Measurements from ENCODE around the gene C22orf39.

- TF ChIP-seq, protein P1, sequence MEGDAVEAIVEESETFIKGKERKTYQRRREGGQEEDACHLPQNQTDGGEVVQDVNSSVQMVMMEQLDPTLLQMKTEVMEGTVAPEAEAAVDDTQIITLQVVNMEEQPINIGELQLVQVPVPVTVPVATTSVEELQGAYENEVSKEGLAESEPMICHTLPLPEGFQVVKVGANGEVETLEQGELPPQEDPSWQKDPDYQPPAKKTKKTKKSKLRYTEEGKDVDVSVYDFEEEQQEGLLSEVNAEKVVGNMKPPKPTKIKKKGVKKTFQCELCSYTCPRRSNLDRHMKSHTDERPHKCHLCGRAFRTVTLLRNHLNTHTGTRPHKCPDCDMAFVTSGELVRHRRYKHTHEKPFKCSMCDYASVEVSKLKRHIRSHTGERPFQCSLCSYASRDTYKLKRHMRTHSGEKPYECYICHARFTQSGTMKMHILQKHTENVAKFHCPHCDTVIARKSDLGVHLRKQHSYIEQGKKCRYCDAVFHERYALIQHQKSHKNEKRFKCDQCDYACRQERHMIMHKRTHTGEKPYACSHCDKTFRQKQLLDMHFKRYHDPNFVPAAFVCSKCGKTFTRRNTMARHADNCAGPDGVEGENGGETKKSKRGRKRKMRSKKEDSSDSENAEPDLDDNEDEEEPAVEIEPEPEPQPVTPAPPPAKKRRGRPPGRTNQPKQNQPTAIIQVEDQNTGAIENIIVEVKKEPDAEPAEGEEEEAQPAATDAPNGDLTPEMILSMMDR (IDR thresholded peaks at IDR 0.05), result no peak
- no peak for TF ChIP-seq POLR2A (IDR thresholded peaks at IDR 0.05)
Observed at GRCh38 chr22:19480173-19480568, 32.7 kb upstream of the C22orf39 start.
